NB4 (cell line): ENCODE results near the gene PBXIP1.

Source experiments
- CTCF ChIP-seq: IDR thresholded peaks from one replicate; pipeline ENCODE4 v1.5.1; 2012; ENCODE audit warnings: low read depth, low read length
- MAX ChIP-seq: IDR thresholded peaks from 2 replicates; pipeline ENCODE4 v1.6.1; 2011; ENCODE audit warnings: low read depth, low read length
- MYC ChIP-seq: IDR thresholded peaks from 2 replicates; pipeline ENCODE4 v1.6.1; 2011; ENCODE audit warnings: low read depth, low read length

GRCh38 chr1:154896771-154897286, 59.1 kb downstream of the PBXIP1 start:
- TF ChIP-seq MYC (no peak), CTCF (no peak), MAX (no peak)
